Hematopoietic multipotent progenitor cell treated with erythropoietin and hydrocortisone succinate and interleukin-3 and kit ligand, for 17 days (in vitro differentiated cells): Measurements from ENCODE around the gene NUDT14.

Source experiments
- DNase-seq: peaks from one replicate; pipeline ENCODE4 v3.0.0-alpha.2; 2015; ENCODE audit warnings: low spot score

NUDT14 gene

GRCh38 chr14:105132921-105133654, 48.0 kb downstream of the NUDT14 start:
- no peak for DNase-seq

GRCh38 chr14:105131241-105131640, 49.9 kb downstream of the NUDT14 start:
- DNase-seq = no peak

- DNase-seq = no peak
These were observed 53.1 kb downstream of the NUDT14 start for GRCh38 chr14:105128059-105128458.

- no peak for DNase-seq
These were observed 54.2 kb downstream of the NUDT14 start for GRCh38 chr14:105126981-105127329.

- no peak for DNase-seq
These were observed 54.8 kb downstream of the NUDT14 start for GRCh38 chr14:105126126-105126980.

- no peak for DNase-seq
These were observed 56.3 kb downstream of the NUDT14 start for GRCh38 chr14:105124823-105125222.

GRCh38 chr14:105123981-105124765, 56.9 kb downstream of the NUDT14 start:
- DNase-seq = no peak

GRCh38 chr14:105123064-105123665, 57.9 kb downstream of the NUDT14 start:
- no peak for DNase-seq
